PFSK-1 (cell line): ENCODE data around the gene COPS8.

ENCODE experiments used
- POLR2AphosphoS5 ChIP-seq: IDR thresholded peaks from 2 replicates; pipeline ENCODE4 v1.6.1; 2012; ENCODE audit warnings: low read depth, mild to moderate bottlenecking, control low read depth, low read length, moderate library complexity
- REST ChIP-seq, 2 experiments: IDR thresholded peaks; 2 replicates each; pipeline versions ENCODE4 v1.6.1 to v1.8.0; 2011 to 2012; ENCODE audit warnings: low read depth in 2 of 2, low read length in 2 of 2, control low read depth in 1 of 2, inconsistent platforms in 1 of 2, mild to moderate bottlenecking in 1 of 2, moderate library complexity in 1 of 2; ENCODE audit not compliant: insufficient read depth in 1 of 2
- SIN3A ChIP-seq: IDR thresholded peaks from 2 replicates; pipeline ENCODE4 v1.6.1; 2012; ENCODE audit warnings: mild to moderate bottlenecking, low read length, moderate library complexity, borderline replicate concordance; ENCODE audit not compliant: insufficient read depth
- TAF1 ChIP-seq: IDR thresholded peaks from 2 replicates; pipeline ENCODE4 v1.6.1; 2012; ENCODE audit warnings: low read length, control low read depth, borderline replicate concordance; ENCODE audit not compliant: insufficient read depth

DNA sequence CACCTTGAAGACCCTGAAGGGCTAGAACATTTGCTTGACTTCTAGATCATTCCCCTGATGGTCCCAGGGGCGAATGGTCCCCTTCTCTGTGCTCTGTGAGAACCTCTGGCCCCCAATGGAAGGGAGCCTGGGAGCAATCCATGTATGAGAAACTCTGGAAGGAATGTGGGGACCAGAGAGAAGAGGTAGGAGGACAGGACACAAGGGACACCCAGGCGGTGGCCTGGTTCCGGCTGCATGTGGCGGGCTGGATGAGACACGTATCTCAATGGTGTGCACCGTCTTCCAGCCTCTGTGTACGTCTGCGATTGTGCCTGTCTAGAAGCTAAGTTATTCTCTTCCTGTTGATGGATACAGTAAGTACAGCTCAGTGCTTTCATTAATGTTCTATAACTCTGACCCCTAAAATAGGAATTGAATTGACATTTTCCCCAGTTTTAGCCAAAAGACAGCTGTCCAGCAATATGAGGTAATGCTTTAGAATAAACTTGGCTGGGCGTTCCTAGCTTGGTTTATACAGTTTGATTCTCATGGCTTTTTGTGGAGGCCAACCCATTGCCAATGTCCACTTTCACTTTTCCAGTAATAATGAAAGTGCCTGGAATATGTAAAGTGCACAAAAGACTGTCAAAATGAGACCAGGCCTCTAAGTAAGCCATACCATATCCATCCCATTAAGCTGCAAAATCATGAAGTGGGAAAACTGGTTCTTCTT is 30.1 kb upstream of the COPS8 start:
- TF ChIP-seq TAF1 (no peak), POLR2AphosphoS5 (no peak), SIN3A (no peak), REST (IDR thresholded peaks at IDR 0.05; ENCODE audit: insufficient read depth in 1 of 2, low read depth in 2 of 2, low read length in 2 of 2) (no peak)
